ENCODE data around the gene PLA2G1B. TPM values are rescaled to one million over a fixed set of nuclear protein-coding genes. Genes with fewer than 3 reads are reported as not detected.

The PLA2G1B gene
- total and polyA plus RNA-seq, 9 of the 15 experiments (the other 6 are each of a cell fraction or from before 2014, with no cell fraction given): 1.4 TPM; not detected in 8

DNA sequence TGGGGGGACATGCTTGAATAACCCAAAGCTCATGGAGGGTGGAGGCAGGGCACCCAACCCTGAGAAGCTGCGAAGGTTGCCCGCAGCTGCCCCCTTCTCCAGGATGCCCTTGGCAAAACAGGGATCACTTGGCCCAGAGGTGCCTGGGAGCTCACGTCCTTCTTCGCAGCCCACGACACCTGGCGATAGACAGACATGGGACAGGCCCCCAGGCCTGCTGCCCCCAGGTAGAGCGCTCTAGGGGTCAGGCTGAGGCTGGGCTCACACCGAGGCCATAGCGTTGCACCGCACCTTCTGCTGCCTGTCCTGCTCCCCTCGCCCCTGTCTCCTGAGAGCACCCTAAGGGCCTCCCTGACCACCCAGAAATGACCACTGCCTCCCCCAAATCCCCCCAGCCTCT is 20.2 kb upstream of the PLA2G1B start (continued):
- TF ChIP-seq, protein P1, sequence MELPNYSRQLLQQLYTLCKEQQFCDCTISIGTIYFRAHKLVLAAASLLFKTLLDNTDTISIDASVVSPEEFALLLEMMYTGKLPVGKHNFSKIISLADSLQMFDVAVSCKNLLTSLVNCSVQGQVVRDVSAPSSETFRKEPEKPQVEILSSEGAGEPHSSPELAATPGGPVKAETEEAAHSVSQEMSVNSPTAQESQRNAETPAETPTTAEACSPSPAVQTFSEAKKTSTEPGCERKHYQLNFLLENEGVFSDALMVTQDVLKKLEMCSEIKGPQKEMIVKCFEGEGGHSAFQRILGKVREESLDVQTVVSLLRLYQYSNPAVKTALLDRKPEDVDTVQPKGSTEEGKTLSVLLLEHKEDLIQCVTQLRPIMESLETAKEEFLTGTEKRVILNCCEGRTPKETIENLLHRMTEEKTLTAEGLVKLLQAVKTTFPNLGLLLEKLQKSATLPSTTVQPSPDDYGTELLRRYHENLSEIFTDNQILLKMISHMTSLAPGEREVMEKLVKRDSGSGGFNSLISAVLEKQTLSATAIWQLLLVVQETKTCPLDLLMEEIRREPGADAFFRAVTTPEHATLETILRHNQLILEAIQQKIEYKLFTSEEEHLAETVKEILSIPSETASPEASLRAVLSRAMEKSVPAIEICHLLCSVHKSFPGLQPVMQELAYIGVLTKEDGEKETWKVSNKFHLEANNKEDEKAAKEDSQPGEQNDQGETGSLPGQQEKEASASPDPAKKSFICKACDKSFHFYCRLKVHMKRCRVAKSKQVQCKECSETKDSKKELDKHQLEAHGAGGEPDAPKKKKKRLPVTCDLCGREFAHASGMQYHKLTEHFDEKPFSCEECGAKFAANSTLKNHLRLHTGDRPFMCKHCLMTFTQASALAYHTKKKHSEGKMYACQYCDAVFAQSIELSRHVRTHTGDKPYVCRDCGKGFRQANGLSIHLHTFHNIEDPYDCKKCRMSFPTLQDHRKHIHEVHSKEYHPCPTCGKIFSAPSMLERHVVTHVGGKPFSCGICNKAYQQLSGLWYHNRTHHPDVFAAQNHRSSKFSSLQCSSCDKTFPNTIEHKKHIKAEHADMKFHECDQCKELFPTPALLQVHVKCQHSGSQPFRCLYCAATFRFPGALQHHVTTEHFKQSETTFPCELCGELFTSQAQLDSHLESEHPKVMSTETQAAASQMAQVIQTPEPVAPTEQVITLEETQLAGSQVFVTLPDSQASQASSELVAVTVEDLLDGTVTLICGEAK (IDR thresholded peaks at IDR 0.05): no peak
- TF ChIP-seq, protein P1 (CRISPR knock-in tag; IDR thresholded peaks at IDR 0.05): no peak
- TF ChIP-seq TCF7 (IDR thresholded peaks at IDR 0.05; ENCODE audit: borderline replicate concordance) (no peak), ZNF551 (CRISPR knock-in tag; IDR thresholded peaks at IDR 0.05) (no peak), CHD4 (IDR thresholded peaks at IDR 0.05; ENCODE audit: insufficient read depth, insufficient replicate concordance, low read depth, low read length, poor library complexity, severe bottlenecking) (no peak), LEF1 (IDR thresholded peaks at IDR 0.05) (no peak), ZNF395 (CRISPR knock-in tag; IDR thresholded peaks at IDR 0.05) (no peak), MTA2 (IDR thresholded peaks at IDR 0.05; ENCODE audit: low read depth) (no peak), CBX5 (IDR thresholded peaks at IDR 0.05; ENCODE audit: borderline replicate concordance, low read depth) (no peak), ZNF23 (CRISPR knock-in tag; IDR thresholded peaks at IDR 0.05) (no peak), E2F1 (CRISPR knock-in tag; IDR thresholded peaks at IDR 0.05) (no peak), ZBTB34 (CRISPR knock-in tag; IDR thresholded peaks at IDR 0.05) (no peak), RB1 (IDR thresholded peaks at IDR 0.05; ENCODE audit: low read depth) (no peak), ZNF282 (CRISPR knock-in tag; IDR thresholded peaks at IDR 0.05) (no peak)
- TF ChIP-seq, protein P2, sequence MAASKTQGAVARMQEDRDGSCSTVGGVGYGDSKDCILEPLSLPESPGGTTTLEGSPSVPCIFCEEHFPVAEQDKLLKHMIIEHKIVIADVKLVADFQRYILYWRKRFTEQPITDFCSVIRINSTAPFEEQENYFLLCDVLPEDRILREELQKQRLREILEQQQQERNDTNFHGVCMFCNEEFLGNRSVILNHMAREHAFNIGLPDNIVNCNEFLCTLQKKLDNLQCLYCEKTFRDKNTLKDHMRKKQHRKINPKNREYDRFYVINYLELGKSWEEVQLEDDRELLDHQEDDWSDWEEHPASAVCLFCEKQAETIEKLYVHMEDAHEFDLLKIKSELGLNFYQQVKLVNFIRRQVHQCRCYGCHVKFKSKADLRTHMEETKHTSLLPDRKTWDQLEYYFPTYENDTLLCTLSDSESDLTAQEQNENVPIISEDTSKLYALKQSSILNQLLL (CRISPR knock-in tag; IDR thresholded peaks at IDR 0.05; ENCODE audit: borderline replicate concordance): no peak

Data from K562 (cell line).